Uterus (tissue), 4 donors: ENCODE data around the gene GEMIN7. TPM values are rescaled to one million over a fixed set of nuclear protein-coding genes. Genes with fewer than 3 reads are reported as not detected.
"Not testable (repeated sequence)": the region's sequence is repeated elsewhere in the genome, so short reads cannot be mapped to it uniquely, and the experiment has no call there.

ENCODE experiments used
- DNase-seq, 2 donors: peaks; one replicate each; pipeline ENCODE4 v3.0.0-alpha.2; 2019 to 2020
- H3K27ac ChIP-seq, 2 donors: fragments of 200-600 bp; sonication (generic); 1 replicate in 1 of 2; 2 replicates in 1 of 2; pipeline ENCODE4 v1.5.1; 2016 to 2018
- H3K27me3 ChIP-seq, 2 donors: fragments of 200-600 bp; sonication (generic); one replicate each; pipeline ENCODE4 v1.5.1; 2018 to 2019; ENCODE audit warnings: control low read depth in 1 of 2
- H3K36me3 ChIP-seq, 2 donors: fragments of 200-600 bp; sonication (generic); one replicate each; pipeline ENCODE4 v1.5.1; 2019; ENCODE audit warnings: control low read depth in 1 of 2
- H3K4me1 ChIP-seq, 2 donors: fragments of 200-600 bp; sonication (generic); one replicate each; pipeline ENCODE4 v1.5.1; 2018 to 2019; ENCODE audit warnings: control low read depth in 1 of 2
- H3K4me3 ChIP-seq, 2 donors: fragments of 200-600 bp; sonication (generic); 1 replicate in 1 of 2; 2 replicates in 1 of 2; pipeline ENCODE4 v1.5.1; 2018 to 2019; ENCODE audit warnings: mild to moderate bottlenecking in 1 of 2
- H3K9me3 ChIP-seq, 2 donors: fragments of 200-600 bp; sonication (generic); one replicate each; pipeline ENCODE4 v1.5.1; 2019; ENCODE audit warnings: control low read depth in 1 of 2
- CTCF ChIP-seq, 4 experiments: fragments of 200-600 bp in 2 of 4; fragments of 450-650 bp in 2 of 4; sonication (generic) in 2 of 4; IDR thresholded peaks; one replicate each; pipeline ENCODE4 v1.5.1; 2016 to 2019; ENCODE audit warnings: antibody characterized with exemption in 4 of 4, mild to moderate bottlenecking in 2 of 4, moderate library complexity in 1 of 4
- POLR2A ChIP-seq, 2 donors: fragments of 450-650 bp; IDR thresholded peaks; one replicate each; pipeline ENCODE4 v1.6.1; 2016; ENCODE audit warnings: antibody characterized with exemption in 2 of 2, mild to moderate bottlenecking in 1 of 2, moderate library complexity in 1 of 2
- intact Hi-C: fragments of 100-400 bp; cut with DNase I; formaldehyde crosslinking; loops from one replicate; pipeline ENCODE4 v1.15.1; 2023; ENCODE audit warnings: low total_unique reads
- total RNA-seq, 4 donors: library from RNA; depleted of rRNA in 3 of 4; stranded (reverse); fragments of >200 nt in 3 of 4; gene quantifications; one replicate each; pipeline versions ENCODE4 v1.1.0 to v1.2.4, GENCODE V29; 2014 to 2023
- donor health status: DM: yes; HTN: yes; CAD: no.

The GEMIN7 gene
- total RNA-seq, 4 donors from 2014 or later, result 3.5 to 18.4 (median 13.7) TPM

DNA sequence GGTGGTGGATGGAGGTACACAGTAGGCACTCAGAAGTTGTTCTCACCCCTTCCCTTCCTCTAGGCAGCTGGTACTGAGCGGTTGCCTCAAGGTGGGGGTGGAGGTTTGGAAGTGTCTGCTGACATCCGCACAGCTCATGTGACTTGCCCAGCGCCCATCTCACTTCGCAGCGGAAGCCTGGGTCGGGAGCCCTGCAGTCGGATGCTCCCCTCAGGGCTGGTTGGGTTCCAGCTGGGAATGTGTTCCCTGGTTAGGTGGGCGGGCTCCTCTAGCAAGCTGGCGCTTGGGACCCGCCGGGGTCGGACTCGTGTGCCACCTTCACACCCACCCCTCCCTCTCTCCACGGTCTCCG, 24.1 kb downstream of the GEMIN7 start:
- TF ChIP-seq POLR2A (IDR thresholded peaks at IDR 0.05), result no peak
- no peak for TF ChIP-seq CTCF (IDR thresholded peaks at IDR 0.05)
- peak overlapping the region in 1 of 2 donors; percentile 44 for H3K27ac ChIP-seq
- peaks cover 8 to 16% of the 10 kb centered on the region in 2 donors for H3K4me1 ChIP-seq
- no peak overlapping the region for H3K4me3 ChIP-seq
- intact Hi-C loops, result no loop called here
- no peaks in the 10 kb centered on the region for H3K27me3 ChIP-seq
- no peaks in the 10 kb centered on the region for H3K36me3 ChIP-seq
- DNase-seq, result no peak
- no peaks in the 10 kb centered on the region for H3K9me3 ChIP-seq

- no peaks in the 10 kb centered on the region for H3K9me3 ChIP-seq
- peaks cover 8 to 12% of the 10 kb centered on the region in 2 donors for H3K4me1 ChIP-seq
- TF ChIP-seq POLR2A (IDR thresholded peaks at IDR 0.05) (no peak), CTCF (IDR thresholded peaks at IDR 0.05) (no peak)
- H3K4me3 ChIP-seq, result no peak overlapping the region
- H3K27me3 ChIP-seq, result no peaks in the 10 kb centered on the region
- H3K27ac ChIP-seq, result peak overlapping the region in 1 of 2 donors; percentile 44
- DNase-seq, result no peak
- no peaks in the 10 kb centered on the region for H3K36me3 ChIP-seq
- intact Hi-C loops, result no loop called here
Observed at GRCh38 chr19:45103508-45104319, 24.7 kb downstream of the GEMIN7 start.

GRCh38 chr19:45104658-45105349, 25.7 kb downstream of the GEMIN7 start:
- no peak overlapping the region for H3K4me3 ChIP-seq
- H3K36me3 ChIP-seq, result no peaks in the 10 kb centered on the region
- no peak for DNase-seq
- no peak for TF ChIP-seq POLR2A (IDR thresholded peaks at IDR 0.05)
- H3K27ac ChIP-seq, result no peak overlapping the region
- peaks cover 4 to 8% of the 10 kb centered on the region in 2 donors for H3K4me1 ChIP-seq
- H3K27me3 ChIP-seq, result no peaks in the 10 kb centered on the region
- no peaks in the 10 kb centered on the region for H3K9me3 ChIP-seq
- intact Hi-C loops, result no loop called here

GRCh38 chr19:45106363-45106762, 27.3 kb downstream of the GEMIN7 start:
- DNase-seq, H3K4me3 ChIP-seq, H3K27me3 ChIP-seq, H3K27ac ChIP-seq, intact Hi-C loops, H3K36me3 ChIP-seq, H3K9me3 ChIP-seq, H3K4me1 ChIP-seq: not testable (repeated sequence)

DNA sequence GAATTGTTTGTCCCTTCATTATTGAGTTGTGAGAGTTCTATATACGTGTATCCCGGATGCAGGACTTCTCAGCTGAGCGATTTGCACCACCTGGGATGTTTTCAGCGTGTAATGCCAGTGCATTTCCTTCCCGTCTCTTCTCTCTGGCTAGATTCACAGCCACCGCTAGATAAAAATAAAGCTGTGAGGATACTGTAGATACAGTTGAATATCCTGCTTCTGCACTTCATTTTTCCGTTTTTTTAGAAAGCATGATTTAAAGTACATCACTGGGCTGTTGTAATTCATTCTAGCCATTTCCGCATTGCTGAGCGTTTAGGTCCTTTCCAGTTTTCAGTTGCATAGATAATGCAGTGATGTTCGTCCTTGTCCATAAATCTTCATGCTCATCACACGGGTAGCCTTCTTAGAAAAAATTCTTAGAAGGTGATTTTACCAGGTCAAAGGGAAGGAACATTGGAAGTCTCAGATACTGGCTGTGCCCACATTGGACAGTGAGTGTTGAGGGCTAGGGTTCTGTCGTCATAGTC, 28.6 kb downstream of the GEMIN7 start:
- intact Hi-C loops, result no loop called here
- TF ChIP-seq POLR2A (IDR thresholded peaks at IDR 0.05) (no peak), CTCF (IDR thresholded peaks at IDR 0.05) (no peak)
- DNase-seq, result no peak
- no peaks in the 10 kb centered on the region for H3K36me3 ChIP-seq
- H3K4me1 ChIP-seq, result peaks cover 3 to 8% of the 10 kb centered on the region in 2 donors
- H3K27me3 ChIP-seq, result no peaks in the 10 kb centered on the region
- H3K9me3 ChIP-seq, result no peaks in the 10 kb centered on the region
- no peak overlapping the region for H3K27ac ChIP-seq
- H3K4me3 ChIP-seq, result no peak overlapping the region

GRCh38 chr19:45110851-45111266, 31.8 kb downstream of the GEMIN7 start:
- Histone ChIP-seq H3K27ac (no peak overlapping the region), H3K4me3 (no peak overlapping the region), H3K4me1 (no peaks in the 10 kb centered on the region), H3K9me3 (no peaks in the 10 kb centered on the region), H3K36me3 (no peaks in the 10 kb centered on the region), H3K27me3 (no peaks in the 10 kb centered on the region)
- intact Hi-C loops, result no loop called here
- no peak for DNase-seq
- TF ChIP-seq POLR2A (IDR thresholded peaks at IDR 0.05) (no peak), CTCF (IDR thresholded peaks at IDR 0.05) (no peak)
